Astrocyte of the spinal cord (primary cell): ENCODE results near the gene HRH2.

Experiments used
- DNase-seq: peaks from one replicate; pipeline ENCODE4 v3.0.0; 2011; ENCODE audit warnings: low read depth, low spot score
- H3K4me3 ChIP-seq: 2 replicates; pipeline ENCODE4 v1.5.1; 2011; ENCODE audit warnings: low read depth, mild to moderate bottlenecking, low read length, moderate library complexity
- in situ Hi-C: cut with HindIII; loops from 2 replicates; pipeline ENCODE4 v1.10.0; 2017; ENCODE audit warnings: low sequenced_read_pairs
- TF ChIP-seq, protein P1 (sequence below): IDR thresholded peaks from 2 replicates; pipeline ENCODE4 v1.5.1; 2012; ENCODE audit warnings: low read depth, mild to moderate bottlenecking, low read length, inconsistent platforms

Gene HRH2

DNA sequence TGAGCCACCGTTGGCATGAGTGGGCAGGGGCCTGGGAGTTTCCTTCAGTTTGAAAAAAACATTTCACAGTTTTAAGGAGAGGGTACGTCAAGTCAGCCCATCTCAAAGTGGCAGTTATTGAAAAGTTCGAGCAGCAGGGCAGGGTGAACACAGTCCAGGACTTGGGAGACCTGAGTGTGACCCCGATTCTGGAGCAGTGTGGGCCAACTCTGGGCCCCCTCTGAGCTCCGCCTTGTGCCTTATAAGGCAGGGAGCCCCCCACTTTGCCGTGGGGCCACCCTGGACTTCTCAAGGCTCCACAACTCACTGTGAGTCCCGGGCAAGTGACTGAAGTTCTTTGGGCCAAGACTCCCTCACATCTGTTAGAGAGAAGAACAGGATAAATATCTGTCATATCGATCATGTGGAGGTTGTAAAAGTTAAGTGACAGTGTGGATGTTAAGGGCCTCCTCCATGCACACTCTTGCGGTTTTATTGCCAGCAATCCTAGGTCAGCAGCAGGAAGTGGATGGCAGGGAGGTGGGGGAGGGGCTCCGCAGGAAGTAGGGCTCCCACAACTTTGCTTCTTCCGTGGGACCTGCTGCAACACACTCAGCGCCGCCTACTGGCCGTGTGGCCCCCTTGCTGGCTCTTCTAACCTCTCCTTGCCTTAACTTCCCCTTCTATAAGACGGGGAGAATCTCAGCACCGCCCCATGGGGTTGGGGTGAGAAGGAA is 38.4 kb downstream of the HRH2 start:
- DNase-seq, result no peak
- in situ Hi-C loops, result no loop called here
- H3K4me3 ChIP-seq, result no peak overlapping the region
- TF ChIP-seq, protein P1, sequence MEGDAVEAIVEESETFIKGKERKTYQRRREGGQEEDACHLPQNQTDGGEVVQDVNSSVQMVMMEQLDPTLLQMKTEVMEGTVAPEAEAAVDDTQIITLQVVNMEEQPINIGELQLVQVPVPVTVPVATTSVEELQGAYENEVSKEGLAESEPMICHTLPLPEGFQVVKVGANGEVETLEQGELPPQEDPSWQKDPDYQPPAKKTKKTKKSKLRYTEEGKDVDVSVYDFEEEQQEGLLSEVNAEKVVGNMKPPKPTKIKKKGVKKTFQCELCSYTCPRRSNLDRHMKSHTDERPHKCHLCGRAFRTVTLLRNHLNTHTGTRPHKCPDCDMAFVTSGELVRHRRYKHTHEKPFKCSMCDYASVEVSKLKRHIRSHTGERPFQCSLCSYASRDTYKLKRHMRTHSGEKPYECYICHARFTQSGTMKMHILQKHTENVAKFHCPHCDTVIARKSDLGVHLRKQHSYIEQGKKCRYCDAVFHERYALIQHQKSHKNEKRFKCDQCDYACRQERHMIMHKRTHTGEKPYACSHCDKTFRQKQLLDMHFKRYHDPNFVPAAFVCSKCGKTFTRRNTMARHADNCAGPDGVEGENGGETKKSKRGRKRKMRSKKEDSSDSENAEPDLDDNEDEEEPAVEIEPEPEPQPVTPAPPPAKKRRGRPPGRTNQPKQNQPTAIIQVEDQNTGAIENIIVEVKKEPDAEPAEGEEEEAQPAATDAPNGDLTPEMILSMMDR, result peak; percentile 22

DNA sequence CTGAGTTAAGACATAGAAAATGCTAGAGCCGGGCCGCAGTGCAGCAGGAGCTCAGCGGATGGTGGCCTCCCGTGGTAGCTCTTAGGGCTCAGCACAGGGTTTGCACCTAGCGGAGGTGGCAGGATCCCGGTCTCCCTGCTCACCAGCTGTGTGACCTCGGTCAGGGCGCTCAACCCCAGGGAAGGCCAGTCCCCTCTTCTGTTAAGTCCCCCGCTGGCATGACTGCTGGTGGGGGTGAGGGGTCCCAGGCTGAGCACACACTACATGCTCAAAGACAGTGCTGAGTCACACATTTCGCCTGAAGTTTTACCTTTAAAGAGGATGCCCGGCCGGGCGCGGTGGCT is 39.0 kb downstream of the HRH2 start:
- in situ Hi-C loops, result no loop called here
- H3K4me3 ChIP-seq, result no peak overlapping the region
- TF ChIP-seq, protein P1, result no peak
- no peak for DNase-seq

DNA sequence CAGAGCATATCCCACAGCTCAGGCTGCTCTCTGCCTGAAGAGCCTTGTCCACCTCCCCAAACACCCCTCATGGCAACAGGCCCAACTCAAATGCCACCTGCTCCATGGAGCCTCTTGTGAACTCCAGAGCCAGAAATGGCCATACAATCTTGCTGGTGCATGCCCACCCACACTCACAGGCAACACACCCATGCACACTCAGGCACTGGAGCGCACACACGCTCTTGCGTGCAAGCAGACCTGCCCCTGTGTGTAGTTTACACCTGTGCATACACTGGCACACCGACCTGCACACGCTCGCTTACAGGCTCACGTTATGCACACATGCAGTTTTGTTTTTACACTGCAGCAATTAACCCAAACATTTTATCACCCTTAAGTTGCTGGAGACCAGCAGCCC is 40.0 kb downstream of the HRH2 start:
- TF ChIP-seq, protein P1, result no peak
- in situ Hi-C loops, result no loop called here
- no peak overlapping the region for H3K4me3 ChIP-seq
- no peak for DNase-seq

DNA sequence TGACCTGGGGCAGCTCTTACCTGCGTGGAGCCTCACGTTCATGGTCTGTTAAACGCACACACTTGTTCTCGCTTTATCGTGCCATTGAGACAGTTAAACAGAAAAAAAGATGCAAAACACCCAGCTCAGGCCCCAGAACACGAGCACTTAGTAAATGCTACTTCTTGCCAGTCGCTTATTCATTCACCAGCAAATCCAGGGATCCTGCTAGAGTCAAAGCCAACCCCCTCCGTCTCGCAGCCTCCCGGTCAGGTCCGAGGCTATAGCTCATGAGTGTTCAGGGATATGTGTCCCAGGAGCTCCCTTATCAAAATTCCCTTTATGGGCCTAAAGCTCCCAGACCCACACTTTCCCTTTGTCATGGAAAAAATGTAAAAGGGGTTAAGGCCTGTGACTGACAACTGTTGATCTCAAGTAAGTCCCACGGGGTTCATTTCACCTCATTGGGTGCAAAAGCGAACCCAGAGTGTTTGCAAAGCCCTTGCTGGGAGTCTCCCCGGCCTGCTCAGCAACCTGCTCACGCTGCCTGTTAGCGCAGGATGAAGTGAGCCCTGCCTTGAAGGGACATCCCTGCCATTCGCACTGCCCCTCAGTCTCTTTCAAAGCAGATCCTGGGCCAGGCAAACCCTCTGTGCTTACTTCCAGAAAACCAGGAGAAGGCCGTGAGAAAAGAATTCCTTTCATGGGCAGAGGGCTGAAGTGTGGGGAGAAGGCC is 40.7 kb downstream of the HRH2 start:
- in situ Hi-C loops, result no loop called here
- DNase-seq, result no peak
- no peak overlapping the region for H3K4me3 ChIP-seq
- TF ChIP-seq, protein P1, result no peak

DNA sequence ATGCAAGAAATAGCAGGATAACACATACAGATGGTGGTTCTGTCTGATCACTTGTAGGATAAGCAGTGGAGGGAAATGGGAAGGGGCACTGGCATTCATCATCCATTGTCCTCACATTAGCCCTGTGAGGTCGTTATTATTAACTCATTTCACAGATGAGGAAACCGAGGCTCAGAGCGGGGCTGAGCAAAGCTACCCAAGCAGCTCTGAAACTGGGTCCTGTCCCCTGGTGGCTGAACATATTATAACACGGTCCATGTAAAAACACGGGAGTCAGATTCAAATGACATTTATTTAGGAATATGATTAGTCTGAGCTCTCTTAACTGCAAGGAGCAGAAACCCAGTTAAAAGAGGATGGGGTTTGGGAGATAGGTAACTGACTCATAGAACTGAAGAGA is 43.1 kb downstream of the HRH2 start:
- in situ Hi-C loops, result no loop called here
- no peak for DNase-seq
- TF ChIP-seq, protein P1, result no peak
- no peak overlapping the region for H3K4me3 ChIP-seq

DNA sequence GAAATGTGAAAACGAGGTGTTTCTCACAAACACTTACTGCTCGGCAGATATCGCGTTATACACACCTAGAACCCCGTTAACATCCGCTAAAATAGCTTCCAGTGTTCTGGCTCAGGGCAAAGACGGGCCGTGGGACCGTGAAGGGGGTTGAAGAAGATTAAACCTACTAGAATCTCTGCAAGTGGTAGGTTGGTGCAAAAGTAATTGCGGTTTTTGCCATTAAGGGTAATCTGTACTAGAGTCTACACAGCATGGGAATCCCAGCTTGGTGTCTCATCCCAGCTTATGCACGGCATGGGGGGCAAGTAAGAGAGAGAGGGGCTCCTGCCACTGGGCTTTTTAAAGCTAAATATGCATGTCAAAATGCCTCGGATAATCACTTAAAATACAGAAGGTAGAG is 43.9 kb downstream of the HRH2 start:
- TF ChIP-seq, protein P1, result no peak
- H3K4me3 ChIP-seq, result no peak overlapping the region
- in situ Hi-C loops, result no loop called here
- DNase-seq, result no peak
